DOHH2 (cell line): ENCODE results near the gene ZNRF3.

Experiments used
- EZH2phosphoT487 ChIP-seq: fragments of 200-600 bp; sonication (generic); IDR thresholded peaks from 2 replicates; pipeline ENCODE4 v1.6.1; 2017; ENCODE audit warnings: borderline replicate concordance, mild to moderate bottlenecking, antibody characterized with exemption, low read length, moderate library complexity, mixed read lengths
- TF ChIP-seq, protein P1 (sequence below): fragments of 200-600 bp; sonication (generic); IDR thresholded peaks from one replicate; pipeline ENCODE4 v1.5.1; 2014; ENCODE audit warnings: antibody characterized with exemption, mild to moderate bottlenecking, low read depth, low read length; ENCODE audit not compliant: poor library complexity, severe bottlenecking

DNA sequence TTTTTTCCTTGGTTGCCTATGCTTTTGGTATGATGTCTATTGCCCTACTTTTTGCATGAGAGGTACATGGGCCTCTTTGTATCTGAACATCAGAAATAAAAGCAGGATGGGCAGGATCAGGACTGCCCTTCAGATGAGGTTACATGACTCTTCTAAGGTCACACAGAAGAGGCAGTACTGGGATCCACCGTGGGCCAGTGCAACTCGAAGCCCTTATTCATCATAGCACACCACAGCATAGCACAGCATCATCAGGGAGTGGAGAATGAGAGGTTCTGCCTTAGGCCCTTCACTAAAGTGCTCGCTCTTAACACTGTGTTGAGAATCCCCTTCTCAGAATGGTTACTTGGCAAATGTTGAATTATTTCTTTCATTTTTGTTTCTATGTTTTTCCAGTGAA is 90.0 kb downstream of the ZNRF3 start:
- TF ChIP-seq, protein P1, sequence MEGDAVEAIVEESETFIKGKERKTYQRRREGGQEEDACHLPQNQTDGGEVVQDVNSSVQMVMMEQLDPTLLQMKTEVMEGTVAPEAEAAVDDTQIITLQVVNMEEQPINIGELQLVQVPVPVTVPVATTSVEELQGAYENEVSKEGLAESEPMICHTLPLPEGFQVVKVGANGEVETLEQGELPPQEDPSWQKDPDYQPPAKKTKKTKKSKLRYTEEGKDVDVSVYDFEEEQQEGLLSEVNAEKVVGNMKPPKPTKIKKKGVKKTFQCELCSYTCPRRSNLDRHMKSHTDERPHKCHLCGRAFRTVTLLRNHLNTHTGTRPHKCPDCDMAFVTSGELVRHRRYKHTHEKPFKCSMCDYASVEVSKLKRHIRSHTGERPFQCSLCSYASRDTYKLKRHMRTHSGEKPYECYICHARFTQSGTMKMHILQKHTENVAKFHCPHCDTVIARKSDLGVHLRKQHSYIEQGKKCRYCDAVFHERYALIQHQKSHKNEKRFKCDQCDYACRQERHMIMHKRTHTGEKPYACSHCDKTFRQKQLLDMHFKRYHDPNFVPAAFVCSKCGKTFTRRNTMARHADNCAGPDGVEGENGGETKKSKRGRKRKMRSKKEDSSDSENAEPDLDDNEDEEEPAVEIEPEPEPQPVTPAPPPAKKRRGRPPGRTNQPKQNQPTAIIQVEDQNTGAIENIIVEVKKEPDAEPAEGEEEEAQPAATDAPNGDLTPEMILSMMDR, result no peak
- TF ChIP-seq EZH2phosphoT487, result no peak
